ENCODE data around the gene TNPO2. TPM values are rescaled to one million over a fixed set of nuclear protein-coding genes. Genes with fewer than 3 reads are reported as not detected.
A peak's percentile ranks its signal among the peaks of the same experiment; 100 is the strongest.
"Not testable (repeated sequence)": the region's sequence is repeated elsewhere in the genome, so short reads cannot be mapped to it uniquely, and the experiment has no call there.

TNPO2 gene
- total RNA-seq, 1 experiment from 2014 or later = 83.5 TPM

DNA sequence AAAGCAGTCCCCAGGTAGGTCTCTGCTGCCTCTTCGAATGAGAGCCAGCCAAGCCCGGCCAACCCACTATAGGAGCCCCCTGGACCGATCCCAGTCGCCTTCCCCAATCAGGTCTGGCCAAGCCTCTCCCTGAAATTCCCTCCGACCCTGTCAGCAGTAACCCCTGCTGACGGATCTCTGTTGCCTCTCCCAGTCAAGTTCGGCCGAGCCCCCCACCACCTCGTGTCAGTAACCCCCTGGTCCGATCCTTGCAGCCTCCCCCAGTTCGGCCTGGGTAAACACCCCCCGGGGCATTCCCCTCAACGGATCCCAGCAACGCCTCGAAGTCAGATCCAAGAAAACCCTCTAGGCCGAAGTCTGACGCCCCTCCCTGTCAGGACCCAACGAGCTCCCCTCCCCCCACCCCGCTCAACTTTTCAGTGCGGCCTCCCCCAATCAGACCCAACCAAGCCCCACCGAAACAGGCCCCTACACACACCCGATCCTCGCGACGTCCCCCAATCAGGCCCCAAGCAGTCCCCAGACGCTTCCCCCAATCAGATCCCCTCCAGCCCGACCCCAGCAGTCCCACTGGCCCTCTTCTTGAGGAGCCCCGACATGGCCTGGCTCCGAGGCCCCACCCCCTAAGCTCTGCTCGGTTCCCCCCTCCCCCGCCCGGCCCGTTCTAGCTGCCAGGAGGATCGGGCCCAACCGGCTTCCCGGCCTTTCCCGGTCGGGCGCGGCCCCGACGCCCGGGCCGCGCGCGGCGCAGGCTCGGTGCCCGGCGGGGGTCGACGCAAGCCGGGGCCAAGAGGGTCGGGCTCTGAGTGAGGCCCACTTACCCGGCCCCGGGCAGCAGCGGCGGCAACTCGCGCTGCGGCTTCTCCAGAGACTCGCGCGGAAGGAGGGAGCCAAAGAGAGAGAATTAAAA, 1.8 kb downstream of the TNPO2 start:
- no peaks in the 10 kb centered on the region for H3K9me3 ChIP-seq
- DNase-seq = peak; percentile 84
- no peaks in the 10 kb centered on the region for H3K27me3 ChIP-seq
- H3K36me3 ChIP-seq = peaks cover 58% of the 10 kb centered on the region
- H3K4me3 ChIP-seq = peak overlapping the region; percentile 60

DNA sequence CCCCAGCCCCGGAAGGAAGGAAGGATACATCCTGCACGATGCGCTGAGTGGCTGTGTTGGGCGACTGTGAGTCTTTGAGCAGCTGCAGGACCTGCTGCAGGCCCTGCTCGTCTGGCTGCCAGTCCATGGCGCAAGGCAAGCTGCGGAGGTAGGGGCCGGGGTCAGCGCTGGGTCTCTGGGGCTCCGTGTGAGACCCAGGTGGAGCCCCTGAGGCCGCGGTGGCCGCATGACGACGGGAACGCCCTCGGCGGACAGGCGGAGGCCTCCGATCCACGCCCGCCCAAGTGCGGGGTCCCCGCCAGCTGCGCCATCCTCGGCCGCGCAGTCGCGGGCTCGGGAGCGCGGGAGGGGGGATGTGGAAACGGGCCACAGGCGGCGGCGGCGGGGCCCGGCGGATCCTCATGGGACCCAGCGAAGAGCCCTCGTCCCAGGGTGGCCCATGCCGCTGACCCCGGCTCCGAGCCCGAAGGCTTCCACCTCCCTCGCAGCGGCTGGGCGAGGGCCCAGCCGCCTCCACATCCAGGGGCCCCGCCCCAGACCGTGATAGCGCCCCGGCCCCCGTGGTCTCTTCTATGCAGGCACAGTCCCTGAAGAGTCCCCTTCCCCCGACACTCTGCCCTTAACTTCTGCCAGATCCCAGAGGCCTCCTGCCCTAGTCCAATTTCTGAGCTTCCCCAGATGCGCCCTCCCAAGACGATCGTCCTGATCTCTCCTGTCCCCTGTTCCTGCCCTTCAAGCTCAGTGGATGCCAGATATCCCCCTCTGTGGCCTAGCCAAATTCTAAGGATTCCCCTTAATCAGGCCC, 2.7 kb downstream of the TNPO2 start:
- no peaks in the 10 kb centered on the region for H3K9me3 ChIP-seq
- no peaks in the 10 kb centered on the region for H3K27me3 ChIP-seq
- peaks cover 61% of the 10 kb centered on the region for H3K36me3 ChIP-seq
- DNase-seq = peak; percentile 62
- peak overlapping the region; percentile 60 for H3K4me3 ChIP-seq

DNA sequence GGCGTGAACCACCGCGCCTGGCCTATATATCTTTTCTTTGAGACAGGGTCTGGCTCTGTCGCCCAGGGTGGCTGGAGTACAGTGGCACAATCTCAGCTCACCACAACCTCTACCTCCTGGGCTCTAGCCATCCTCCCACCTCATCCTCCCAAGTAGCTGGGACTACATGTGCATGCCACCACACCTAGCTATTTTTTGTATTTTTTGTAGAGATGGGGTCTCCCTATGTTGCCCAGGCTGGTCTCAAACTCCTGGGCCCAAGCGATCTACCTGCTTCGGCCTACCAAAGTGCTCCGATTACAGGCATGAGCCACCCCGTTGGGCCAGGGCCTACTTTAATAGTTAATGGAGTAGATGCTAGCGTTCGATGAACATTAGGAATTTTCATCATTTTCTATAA, 3.4 kb downstream of the TNPO2 start:
- Histone ChIP-seq H3K36me3 (peaks cover 65% of the 10 kb centered on the region), H3K4me3 (peak overlapping the region; percentile 60), H3K27me3 (no peaks in the 10 kb centered on the region), H3K9me3 (no peaks in the 10 kb centered on the region)
- no peak for DNase-seq

DNA sequence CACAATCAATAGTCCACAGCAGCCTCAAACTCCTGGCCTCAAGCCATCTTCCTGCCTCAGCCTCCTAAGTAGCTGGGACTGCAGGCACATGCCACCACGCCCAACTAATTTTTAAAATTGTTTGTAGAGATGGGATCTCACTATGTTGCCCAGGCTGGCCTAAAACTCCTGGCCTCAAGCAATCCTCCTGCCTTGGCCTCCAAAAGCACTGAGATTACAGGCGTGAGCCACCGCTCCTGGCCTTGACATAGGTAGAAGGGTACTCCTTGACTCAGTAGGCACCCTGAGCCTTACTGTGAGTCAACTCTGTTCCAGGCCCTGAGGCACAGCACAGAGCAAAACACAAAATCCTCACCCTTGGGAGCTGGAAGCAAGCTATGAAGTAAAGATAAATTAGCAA, 7.8 kb downstream of the TNPO2 start:
- H3K27me3 ChIP-seq = no peaks in the 10 kb centered on the region
- H3K9me3 ChIP-seq = no peaks in the 10 kb centered on the region
- peaks cover 98% of the 10 kb centered on the region for H3K36me3 ChIP-seq
- H3K4me3 ChIP-seq = no peak overlapping the region
- no peak for DNase-seq

DNA sequence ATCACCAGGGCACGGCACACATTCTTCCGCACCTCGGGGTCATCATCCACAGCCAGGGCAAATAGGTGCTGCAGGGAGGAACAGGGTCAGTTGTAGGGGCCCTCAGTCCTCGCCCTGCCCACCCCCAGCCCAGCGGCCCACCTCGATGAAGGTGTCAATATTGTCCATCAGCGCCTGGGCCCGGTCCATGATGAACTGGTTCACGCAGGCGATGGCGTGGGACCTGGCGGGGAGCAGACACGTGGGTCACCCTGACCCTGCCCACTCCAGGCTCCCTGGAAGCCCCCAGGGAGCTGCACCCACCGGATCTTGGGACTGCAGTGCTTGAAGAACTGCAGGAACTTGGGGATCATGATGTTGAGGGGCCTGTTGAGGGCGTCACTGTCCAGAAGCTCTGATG, 8.6 kb downstream of the TNPO2 start:
- Histone ChIP-seq H3K9me3 (no peaks in the 10 kb centered on the region), H3K36me3 (peaks cover 98% of the 10 kb centered on the region), H3K4me3 (no peak overlapping the region), H3K27me3 (no peaks in the 10 kb centered on the region)
- DNase-seq = no peak

DNA sequence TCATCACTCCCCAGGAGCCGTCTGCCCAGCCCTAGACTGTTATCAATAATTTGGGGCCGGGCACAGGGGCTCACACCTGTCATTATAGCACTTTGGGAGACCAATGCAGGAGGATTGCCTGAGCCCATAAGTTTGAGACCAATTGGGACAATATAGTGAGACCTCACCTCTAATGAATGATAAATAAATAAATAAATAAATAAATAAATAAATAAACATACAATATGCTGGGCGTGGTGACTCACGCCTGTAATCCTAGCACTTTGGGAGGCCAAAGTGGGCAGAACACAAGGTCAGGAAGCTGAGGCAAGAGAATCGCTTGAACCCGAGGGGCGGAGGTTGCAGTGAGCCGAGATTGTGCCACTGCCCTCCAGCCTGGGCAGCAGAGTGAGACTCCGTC, 10.4 kb downstream of the TNPO2 start:
- not testable (repeated sequence) for H3K27me3 ChIP-seq, DNase-seq, H3K9me3 ChIP-seq, H3K4me3 ChIP-seq
- H3K36me3 ChIP-seq = peaks cover 98% of the 10 kb centered on the region

DNA sequence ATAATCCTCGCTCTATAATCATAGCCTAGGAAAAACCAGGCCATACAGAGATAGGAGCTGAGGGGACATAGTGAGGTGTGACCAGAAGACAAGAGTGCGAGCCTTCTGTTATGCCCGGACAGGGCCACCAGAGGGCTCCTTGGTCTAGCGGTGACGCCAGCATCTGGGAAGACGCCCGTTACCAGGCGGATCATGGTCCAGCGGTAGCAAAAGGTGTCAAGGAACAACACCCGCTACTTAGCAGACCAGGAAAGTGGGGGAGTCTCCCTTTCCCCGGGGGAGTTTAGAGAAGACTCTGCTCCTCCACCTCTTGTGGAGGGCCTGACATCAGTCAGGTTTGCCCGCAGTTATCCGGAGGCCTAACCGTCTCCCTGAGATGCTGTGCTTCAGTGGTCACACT, 11.7 kb downstream of the TNPO2 start:
- H3K9me3 ChIP-seq, H3K27me3 ChIP-seq, DNase-seq, H3K4me3 ChIP-seq: not testable (repeated sequence)
- H3K36me3 ChIP-seq = peaks cover 98% of the 10 kb centered on the region

DNA sequence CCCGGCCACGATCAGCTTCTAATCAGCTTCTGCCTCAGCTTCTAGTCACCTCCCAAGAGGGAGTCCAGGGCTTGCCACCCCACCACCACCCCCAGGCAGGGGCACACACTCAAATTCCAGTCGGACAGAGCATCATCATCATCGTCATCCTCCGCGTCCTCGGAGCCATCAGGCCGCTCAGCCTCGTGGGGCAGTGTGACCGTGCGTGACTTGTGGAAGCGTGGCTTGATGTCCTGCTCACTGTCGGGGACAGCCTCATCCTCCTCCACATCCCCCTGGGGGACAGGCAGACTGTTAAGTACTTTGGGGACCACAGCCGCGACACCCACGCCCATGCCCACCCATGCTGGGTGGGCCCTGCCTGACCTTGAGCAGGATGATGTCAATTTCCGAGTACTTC, 12.5 kb downstream of the TNPO2 start:
- DNase-seq = no peak
- H3K9me3 ChIP-seq = no peaks in the 10 kb centered on the region
- H3K4me3 ChIP-seq = no peak overlapping the region
- peaks cover 98% of the 10 kb centered on the region for H3K36me3 ChIP-seq
- no peaks in the 10 kb centered on the region for H3K27me3 ChIP-seq

DNA sequence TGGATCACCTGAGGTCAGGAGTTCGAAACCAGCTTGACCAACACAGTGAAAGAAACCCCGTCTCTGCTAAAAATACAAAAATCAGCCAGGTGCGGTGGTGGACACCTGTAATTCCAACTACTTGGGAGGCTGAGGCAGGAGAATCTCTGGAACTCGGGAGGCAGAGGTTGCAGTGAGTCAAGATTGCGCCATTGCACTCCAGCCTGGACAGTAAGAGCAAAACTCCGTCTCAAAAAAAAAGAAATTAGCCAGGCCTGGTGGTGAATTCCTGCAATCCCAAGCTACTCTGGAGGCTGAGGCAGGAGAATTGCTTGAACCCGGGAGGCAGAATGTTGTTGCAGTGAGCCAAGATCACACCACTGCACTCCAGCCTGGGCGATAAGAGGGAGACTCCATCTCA, 15.1 kb downstream of the TNPO2 start:
- Histone ChIP-seq H3K36me3 (peaks cover 98% of the 10 kb centered on the region), H3K9me3 (no peaks in the 10 kb centered on the region), H3K27me3 (no peaks in the 10 kb centered on the region), H3K4me3 (no peak overlapping the region)
- DNase-seq = no peak

DNA sequence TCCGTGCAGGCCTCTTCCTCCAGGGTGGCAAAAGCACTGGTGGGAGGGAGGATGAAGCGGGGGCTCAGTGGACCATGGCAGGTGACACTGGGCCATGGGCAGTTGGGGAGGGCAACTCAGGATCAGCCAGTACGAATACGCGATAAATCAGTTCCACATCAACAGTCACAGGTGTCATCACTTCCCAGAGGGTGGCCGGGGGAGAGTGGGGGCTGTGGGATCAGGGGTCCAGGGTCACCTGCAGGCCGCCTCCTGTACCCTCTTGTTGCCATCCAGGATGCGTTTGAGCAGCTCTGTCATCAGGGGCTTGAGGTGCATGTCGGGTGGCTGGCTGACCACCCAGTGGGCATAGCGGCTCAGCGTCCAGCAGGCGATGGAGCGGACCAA, 17.4 kb downstream of the TNPO2 start:
- Histone ChIP-seq H3K36me3 (peaks cover 100% of the 10 kb centered on the region), H3K4me3 (no peak overlapping the region), H3K27me3 (no peaks in the 10 kb centered on the region)

DNA sequence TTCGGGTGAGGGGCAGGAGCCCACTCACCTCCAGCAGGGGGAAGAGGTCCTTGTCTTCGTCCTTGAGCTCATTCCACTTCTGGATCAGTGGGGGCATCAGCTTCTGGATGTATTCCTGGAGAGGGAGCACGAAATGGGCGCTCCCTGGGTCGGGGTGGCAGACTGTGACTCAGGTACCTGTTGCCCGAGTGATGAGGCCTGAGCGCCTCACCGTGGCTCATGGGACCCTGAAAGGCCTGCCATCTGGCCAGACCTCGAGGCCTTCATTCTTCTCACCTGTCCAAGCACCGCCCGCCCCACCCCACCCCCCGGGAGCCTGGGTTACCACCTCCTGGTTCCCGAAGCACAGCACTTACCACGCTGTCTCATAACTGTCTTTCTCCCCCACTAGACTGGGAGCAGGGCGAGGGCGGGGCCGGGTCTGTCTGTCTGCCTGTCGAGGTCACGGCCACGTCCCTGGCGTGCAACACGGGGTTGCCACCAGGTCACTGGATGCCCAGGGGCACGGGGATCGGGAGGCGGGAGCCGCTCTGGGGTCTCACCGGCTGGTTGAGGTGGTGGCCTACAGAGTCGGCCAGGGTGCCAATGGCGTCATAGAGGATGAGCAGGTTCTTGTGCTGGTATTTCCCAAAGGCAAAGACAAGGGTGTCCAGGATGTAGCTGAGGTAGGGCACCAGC, 17.9 kb downstream of the TNPO2 start:
- Histone ChIP-seq H3K9me3 (no peaks in the 10 kb centered on the region), H3K27me3 (no peaks in the 10 kb centered on the region), H3K4me3 (no peak overlapping the region), H3K36me3 (peaks cover 100% of the 10 kb centered on the region)
- no peak for DNase-seq

More for the DNA sequence above, 17.4 kb downstream of the TNPO2 start:
- DNase-seq = no peak
- H3K9me3 ChIP-seq = no peaks in the 10 kb centered on the region

DNA sequence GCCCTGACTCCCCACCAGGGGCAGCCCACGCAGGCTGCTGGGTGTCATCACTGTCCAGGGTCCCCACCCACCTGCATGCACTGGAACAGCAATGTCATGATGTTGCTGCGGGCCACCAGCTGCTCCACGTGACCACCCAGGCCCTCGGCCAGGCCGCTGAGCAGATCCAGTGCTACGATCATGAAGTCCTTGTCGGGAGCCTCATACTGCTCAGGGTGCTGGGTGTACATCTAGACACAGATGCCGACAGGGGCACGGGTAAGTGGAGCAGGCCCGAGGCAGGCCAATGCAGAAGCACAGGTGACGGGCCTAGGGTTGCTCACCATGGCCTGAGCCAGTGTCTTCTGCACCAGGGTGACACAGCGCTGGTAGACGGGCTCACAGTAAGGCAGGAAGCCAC, 18.6 kb downstream of the TNPO2 start:
- Histone ChIP-seq H3K36me3 (peaks cover 98% of the 10 kb centered on the region), H3K27me3 (no peaks in the 10 kb centered on the region), H3K4me3 (no peak overlapping the region), H3K9me3 (no peaks in the 10 kb centered on the region)
- no peak for DNase-seq

DNA sequence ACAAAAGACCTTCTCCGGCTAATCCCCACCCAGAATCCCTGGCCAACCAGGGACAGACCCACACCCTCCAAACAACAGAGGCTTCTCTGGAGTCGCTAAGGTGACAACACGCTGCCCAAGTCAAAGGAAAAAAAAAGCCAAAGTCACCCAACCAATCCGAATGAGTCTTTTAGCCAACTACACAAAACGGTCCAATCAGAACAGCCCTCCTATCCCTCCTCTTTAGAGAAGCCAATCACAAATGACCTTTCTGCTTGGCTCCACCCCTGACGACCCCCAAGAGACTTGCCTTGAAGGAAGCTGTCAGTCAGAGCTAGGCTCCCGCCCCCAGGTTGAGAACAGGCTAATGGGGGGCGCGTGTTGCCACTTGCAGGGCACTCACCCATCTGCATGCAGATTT, 20.7 kb downstream of the TNPO2 start:
- peak; percentile 71 for DNase-seq
- no peak overlapping the region for H3K4me3 ChIP-seq
- peaks cover 96% of the 10 kb centered on the region for H3K36me3 ChIP-seq
- no peaks in the 10 kb centered on the region for H3K9me3 ChIP-seq
- H3K27me3 ChIP-seq = no peaks in the 10 kb centered on the region

DNA sequence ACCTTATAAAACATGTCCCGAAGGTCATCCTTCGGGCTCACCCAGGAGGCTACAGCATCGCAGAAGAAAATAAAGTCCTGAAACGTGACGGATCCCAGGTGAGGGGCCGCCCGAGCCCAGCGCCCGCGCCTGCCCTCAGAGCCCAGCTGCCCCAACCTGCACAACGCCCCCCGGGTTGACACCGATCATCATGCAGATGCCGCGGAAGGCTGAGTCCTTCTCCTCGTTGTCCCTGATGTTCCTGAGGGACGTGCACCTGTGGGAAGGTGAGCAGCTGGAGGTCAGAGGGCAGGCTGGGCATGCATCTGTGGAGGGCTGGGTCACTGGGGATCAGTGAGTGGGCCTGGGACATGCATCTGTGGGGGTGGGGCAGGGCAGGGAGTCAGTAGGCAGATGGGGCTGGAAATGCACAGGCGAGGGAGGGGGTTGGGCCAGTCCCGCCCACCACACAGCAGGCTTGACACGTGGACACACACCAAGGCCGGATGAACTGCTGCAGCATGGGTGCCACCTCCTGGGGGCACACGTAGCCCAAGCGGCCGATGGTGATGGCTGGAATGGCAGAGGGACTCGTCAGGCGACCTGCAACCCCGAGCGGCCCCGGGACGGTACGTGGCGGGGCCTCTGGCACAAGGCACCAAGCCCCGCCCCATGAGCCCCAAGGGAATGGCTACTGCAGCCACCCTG, 22.0 kb downstream of the TNPO2 start:
- Histone ChIP-seq H3K4me3 (no peak overlapping the region), H3K27me3 (no peaks in the 10 kb centered on the region), H3K9me3 (no peaks in the 10 kb centered on the region), H3K36me3 (peaks cover 91% of the 10 kb centered on the region)
- DNase-seq = no peak

DNA sequence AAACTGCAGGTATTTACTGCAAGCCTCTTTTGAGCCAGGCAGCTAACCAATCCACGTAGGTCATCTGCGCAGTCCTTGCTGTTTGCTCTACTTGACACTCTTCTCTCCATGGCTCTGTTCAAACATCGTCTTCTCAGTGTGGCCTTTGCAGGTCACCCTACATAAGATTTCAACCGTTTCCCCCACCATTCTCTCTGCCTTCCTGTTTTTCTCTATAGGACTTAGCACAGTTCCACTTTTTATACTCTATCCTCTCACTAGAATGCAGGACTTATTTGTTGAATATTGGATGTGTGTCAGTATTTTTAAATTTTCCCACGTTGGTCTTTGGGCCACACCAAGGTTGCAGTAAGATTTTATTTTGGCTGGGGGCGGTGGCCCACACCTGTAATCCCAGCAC, 25.6 kb downstream of the TNPO2 start:
- DNase-seq = no peak
- H3K27me3 ChIP-seq = no peaks in the 10 kb centered on the region
- H3K9me3 ChIP-seq = no peaks in the 10 kb centered on the region
- H3K4me3 ChIP-seq = no peak overlapping the region
- H3K36me3 ChIP-seq = peaks cover 56% of the 10 kb centered on the region

DNA sequence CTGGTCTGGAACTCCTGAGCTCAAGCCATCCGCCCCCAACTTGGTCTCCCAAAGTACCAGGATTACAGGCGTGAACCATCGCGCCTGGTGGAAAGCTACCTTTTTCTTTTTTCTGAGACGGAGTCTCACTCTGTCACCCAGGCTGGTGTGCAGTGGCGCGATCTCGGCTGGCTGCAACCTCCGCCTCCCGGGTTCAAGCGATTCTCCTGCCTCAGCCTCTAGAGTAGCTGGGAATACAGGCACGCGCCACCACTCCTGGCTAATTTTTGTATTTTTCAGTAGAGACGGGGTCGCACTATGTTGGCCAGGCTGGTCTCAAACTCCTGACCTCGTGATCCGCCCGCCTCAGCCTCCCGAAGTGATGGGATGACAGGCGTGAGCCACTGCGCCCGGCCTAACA, 26.3 kb downstream of the TNPO2 start:
- Histone ChIP-seq H3K36me3 (peaks cover 55% of the 10 kb centered on the region), H3K4me3 (peak overlapping the region; percentile 82)
- H3K27me3 ChIP-seq, DNase-seq, H3K9me3 ChIP-seq: not testable (repeated sequence)
